HG02970 (cell line): ENCODE measurements around the gene SH3RF1.
"Not testable (repeated sequence)": the region's sequence is repeated elsewhere in the genome, so short reads cannot be mapped to it uniquely, and the experiment has no call there.

Experiments
- ATAC-seq: cut with Tn5 transposase; IDR thresholded peaks from one replicate; pipeline ENCODE4 v1.9.1; 2021; ENCODE audit warnings: mild to moderate bottlenecking, moderate library complexity, moderate number of reproducible peaks; ENCODE audit not compliant: unreplicated experiment, low FRiP score

Gene SH3RF1

DNA sequence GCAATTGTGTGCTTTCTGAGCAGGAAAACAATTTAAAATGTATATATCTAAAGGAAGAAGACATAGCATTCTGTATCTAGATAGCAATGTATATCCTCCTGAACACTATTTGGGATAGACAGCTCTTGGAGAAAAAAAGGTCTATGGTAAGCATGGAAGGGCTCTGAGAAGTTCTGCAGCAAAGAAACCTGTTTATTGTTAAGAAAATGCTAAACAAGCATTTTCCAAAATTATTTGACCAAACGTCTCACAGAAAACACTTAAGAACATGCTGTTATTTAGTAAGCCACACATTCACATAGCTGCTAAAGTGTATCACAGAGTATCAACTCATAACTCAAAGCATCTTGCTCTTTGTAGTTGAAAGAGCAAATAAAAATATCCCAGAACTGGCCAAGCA, 67.9 kb downstream of the SH3RF1 start:
- no peak for ATAC-seq

DNA sequence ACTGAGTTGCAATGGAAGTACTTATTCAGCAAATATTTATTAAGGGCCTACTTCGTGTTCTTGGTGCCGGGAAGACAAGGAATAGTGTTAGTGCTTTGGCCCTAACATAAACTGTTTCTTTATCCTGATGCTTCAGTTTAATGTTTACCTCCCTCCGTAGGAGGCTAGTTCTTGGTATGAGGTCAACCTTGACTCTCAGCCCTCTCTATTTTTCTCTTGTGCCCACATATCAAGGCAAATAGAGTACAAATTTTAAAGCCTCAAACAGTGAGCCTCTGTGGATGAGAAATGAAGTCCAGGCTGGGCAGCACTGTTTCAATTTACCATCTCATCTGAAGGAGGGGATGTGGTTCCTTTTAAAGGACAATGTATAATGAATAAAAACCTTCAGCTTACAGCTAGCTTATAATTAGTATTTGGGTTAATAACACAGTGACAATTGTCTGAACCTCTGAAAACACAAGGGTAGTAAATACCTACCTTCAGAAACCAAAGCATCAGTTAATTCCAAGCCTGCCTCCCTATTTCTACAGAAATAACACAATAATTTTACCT, 68.5 kb downstream of the SH3RF1 start:
- ATAC-seq = no peak

DNA sequence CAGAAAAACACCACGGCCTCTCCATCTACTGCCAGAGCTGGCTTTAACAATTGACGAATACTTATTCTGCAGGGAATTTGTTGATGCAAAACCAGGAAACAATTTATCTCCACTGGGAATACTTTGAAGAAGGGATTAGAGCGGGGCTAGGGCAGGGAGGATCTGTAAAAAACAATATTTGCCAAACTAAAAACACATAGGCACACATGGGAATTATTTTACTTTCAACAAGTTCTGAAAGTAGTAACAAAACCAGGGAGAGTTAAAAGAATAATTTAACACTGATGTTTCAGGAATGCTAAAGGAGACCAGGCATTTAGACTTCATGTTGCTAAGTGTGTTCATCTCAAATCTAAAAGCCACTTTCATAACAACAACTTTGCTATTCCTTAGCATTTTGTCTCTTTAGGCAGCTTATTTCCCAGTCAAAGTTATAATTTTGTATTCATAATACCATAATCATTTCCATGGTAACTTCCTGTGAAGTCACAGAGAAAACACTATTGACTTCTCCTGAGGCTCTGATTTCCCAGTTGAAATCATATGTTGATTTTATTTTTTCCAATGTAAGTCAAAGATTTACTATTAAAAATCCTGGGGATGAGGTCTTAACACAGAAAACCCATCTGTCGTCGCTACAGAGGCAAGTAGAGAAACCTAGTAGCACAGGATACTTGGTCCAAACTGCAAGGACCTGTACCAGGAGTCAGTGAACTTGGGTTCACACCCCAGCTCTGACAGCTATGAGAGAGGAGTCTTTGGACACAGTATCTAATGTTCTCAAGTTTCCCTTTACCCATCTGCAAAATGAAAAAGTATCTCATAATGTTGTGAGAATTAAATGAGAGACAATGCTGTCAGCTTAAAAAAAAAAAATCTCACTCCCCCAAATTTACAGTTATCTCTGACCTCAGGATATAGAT, 69.3 kb downstream of the SH3RF1 start:
- ATAC-seq = no peak

DNA sequence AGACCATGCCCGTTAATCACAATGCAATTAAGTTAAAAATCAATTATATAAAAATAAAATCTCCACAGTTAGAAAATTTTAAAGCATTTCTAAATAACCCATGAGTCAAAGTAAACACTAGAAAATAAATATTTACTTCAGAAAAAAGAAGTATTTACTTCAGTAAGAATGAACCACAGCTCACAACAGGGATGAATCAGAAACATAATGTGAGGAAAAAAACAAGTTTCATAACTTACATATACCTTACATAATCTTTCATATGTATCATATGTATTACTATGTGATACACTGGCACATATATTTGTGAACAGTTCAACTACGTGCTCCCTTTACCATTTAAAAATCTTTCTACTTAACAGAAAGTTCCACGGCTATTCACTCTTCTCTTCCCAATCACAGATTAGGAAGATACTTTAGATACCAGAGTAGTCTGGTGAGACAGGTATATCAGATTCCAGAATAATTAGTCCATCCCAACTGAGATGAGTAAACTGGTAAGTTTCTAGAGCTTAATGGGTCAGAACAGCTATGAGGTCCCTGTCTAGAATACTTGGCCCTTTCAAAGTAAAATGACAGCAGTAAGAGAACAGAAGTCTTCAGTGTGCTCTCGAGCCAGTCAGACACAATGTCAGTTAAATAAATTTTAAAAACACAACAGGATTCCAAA, 70.3 kb downstream of the SH3RF1 start:
- ATAC-seq = no peak

DNA sequence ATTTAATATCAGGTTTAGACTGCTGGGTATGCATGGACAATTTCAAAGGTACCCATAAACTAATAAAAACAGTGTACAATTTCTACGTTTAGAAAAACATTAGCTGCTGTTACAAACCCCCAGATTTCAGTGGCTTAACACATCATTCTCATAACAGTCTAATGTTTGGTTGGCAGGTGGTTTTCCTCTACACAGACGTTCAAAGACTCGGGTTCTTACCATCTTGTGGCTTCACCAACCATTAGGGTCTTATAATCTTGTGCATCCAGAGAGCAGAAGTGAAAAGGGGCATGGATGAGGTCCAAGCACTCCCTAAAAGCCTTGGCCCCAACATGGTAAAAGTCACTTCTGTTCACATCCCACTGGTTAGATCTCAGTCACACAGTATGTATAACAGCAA, 71.6 kb downstream of the SH3RF1 start:
- no peak for ATAC-seq

DNA sequence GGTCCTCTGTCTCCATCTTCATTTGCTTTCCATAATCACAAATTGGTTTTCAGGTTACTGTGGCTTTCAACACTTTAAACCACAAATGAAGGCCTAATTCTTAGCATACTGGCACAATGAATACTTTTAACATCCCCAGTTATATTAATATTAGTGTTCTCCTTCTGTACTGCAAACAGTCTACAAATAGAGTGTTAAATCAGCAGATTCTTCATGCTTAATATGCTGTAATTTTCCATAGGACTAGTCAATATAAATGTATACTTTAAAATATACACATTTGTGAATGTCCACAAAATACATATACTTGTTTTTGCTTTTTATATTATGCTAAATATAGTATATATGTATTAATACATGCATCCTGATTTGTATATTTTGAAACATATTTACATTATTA, 72.6 kb downstream of the SH3RF1 start:
- no peak for ATAC-seq

DNA sequence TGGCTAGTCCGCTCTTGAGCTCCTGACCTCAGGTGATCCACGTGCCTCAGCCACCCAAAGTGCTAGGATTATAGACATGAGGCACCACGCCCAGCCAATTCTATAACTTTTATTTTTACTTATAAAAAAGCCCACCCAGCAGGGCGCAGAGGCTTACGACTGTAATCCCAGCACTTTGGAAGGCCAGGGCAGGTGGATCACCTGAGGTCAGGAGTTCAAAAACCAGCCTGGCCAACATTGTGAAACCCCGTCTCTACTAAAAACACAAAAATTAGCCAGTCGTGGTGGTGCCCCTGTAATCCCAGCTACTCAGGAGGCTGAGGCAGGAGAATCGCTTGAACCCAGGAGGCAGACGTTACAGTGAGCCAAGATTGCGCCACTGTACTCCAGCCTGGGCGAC, 73.5 kb downstream of the SH3RF1 start:
- not testable (repeated sequence) for ATAC-seq

DNA sequence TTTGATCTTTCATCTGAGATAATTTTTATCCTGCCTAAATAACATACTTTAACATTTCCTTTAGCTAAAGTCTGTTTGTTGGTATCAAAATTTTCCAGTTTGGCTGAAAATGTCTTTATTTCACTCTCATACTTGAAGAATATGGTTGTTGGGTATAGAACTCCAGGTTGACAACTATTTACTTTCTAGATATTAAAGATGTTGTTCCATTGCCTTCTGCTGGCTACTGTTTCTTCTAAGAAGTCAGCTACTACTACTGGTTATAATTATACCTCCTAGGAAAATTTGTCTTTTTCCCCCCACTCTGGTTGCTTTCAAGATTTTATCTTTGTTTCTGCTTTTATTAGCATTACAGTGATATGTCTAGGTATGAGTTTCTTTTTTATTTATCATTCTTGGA, 75.7 kb downstream of the SH3RF1 start:
- no peak for ATAC-seq

DNA sequence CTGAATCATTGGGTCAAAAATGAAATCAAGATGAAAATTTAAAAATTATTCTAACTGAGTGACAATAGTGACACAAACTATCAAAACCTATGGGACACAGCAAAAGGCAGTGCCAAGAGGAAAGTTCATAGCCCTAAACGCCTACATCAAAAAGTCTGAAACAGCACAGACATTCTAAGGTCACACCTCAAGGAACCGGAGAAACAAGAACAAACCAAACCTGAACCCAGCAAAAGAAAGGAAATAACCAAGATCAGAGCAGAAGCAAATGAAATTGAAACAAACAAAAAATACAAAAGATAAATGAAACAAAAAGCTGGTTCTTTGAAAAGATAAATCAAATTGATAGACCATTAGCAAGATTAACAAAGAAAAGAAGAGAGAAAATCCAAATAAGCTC, 80.8 kb downstream of the SH3RF1 start:
- not testable (repeated sequence) for ATAC-seq

DNA sequence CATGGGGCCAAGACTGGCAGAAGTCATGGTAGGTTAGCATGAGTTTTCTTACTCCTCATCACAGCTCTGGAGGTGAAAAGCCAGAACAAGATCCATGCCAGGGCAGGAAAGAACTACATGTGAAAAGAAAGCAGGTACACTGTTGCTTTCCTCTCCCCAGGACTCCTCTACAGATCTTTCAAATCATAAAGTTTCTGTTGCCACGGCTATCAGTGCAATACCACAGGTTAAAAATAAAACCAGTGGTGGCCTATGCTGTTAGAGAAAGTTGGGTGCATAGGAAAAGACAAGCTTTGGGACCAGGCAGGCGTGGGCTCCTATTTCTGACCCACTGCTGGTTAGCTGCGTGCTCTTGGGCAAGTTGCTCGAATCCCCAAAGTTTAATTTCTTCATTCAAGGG, 81.4 kb downstream of the SH3RF1 start:
- ATAC-seq = peak; percentile 63

DNA sequence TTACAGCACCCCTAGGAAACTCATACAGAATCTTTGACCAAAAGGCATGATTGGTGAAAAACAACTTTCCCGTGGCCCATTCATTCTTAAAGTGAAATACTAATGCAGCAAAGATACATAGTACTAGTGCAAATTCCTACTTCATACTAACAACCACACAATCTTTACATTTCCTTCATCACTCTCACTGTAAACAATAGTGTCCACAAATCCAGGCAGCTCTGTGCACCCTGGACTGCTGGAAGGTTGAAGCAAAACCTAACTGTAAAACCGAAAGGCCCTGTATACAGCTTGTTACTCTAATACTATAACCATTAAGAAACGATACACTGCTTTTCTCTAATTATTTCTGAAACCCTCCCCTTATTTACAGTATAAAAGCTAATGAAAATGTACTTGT, 82.6 kb downstream of the SH3RF1 start:
- ATAC-seq = no peak

DNA sequence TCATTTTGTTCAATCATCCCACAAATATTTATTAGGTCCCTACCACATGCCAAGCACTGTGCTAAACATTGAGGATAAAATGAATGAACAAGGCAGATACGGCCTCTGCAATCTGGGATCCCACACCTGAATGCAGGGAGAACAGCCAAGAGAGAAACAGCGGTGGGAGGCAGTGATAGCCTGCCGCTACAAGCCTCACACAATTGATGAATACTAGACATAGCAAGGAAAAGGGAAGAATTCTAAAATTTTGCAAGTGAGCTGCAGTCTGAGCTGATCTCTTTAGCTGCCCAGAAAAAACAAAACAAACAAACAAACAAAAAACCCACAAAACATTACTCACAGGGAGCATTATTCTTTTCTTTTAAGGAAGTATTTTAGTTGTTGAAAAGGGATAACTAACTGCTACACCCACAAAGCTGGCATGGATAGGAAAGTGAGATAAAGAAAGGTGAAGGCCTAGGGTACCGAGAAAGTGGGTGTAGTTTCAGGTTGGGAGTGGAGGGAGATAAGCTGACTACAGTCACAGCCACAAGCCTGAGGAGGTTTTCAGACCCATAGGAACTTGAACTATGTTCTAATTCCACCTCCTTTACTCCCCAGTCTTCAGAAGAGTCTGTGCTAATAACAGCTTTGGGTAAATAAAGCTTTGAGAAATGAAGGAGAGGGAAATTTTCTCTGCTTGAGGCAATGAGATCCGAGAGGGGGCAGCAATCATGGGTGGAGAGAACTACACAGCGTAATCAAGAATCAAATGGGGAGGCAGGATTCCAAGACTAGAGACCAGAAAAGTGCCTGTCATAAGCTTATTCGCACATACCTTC, 85.4 kb downstream of the SH3RF1 start:
- no peak for ATAC-seq

DNA sequence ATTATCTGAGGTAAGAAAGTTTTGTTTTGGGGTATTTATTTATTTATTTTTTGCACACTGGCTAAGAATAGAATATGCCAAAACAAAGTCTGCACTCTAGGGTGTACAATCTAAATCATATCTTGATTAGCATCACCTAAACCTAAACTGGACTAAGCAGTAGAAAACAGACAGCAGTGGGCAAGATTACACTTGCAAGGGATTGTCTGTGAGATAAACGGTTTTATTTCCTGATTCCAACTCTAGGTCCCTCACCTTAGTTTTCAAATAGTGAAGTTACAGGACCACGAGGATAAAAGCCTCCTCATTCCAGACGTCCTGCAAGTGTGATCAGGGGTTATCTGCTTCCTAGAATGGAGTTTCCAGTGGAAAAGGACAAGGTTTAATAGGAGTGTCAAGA, 86.1 kb downstream of the SH3RF1 start:
- no peak for ATAC-seq

DNA sequence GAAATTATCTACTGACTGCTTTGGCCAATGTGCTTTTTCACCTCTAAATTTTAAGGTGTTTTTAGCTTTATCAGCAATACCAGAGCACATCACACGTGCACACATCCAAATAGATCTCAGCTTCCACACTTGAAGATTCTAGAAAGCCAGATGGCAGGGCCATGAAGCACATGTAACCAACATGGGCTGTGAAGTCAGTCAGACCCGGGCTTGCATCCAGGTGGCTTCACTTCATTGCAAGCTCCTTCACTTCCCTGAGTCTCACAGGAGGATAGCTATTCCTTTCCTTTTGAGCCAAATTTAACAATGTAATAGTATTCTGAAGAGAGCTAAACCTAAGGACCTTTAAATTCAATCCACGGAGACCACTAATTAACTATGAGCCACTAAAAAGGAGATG, 86.5 kb downstream of the SH3RF1 start:
- ATAC-seq = no peak

DNA sequence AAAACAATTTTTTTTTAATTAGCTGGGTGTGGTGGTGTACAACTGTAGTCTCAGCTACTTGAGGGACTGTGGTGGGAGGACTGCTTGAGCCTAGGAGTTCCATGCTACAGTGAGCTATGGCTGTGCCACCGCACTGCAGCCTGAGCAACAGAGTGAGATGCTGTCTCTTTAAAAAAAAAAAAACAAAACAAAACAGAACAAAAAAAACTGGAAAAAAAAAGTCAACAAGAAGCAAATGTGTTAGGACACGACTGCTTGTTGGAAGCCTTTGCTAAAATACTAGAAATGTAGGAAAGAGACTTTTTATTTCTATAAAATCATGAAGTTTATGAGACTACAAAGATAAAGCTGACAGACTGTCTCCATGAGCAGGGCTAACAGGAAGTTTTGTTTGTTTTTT, 87.2 kb downstream of the SH3RF1 start:
- no peak for ATAC-seq

DNA sequence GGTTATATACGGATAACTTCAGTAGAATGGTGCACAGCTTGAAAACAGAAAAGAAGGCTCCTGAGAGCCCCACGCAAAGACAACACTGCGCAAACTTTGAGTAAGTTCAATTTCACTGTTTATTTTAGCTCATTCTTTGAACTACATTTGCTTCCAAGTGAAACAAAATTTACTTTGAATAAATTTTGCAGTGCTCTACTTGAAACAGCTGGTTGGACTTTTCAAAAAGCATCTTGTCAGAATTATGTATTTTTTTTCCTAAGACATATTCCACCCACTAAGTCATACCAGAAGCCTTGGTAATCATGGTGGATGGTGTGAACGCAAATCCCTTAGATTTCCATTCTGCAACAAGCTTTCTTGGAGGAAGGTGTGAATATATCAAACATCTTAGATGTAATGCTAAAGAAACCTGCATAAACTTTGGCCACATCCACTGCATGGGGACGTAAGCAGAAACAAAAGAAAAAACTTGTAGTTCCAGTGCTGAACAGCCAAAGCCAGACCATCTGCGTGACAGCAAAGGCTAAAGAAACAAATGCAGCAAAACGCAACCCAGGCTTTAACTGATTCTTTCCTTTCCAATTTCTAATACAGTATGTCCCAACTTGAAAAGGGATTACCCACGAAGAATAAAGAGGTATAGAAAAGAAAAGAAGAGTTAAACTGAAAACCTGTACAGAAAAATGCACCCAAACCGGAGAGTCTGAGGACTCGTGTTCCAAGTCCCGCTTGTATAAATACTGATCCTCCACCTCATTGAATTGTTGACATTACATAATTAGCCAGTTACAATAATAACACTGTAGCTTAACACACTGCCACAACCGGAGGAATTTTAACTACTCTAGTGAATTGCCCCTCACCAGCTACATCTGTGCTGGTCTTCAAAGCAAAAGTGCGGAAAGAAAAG, 90.9 kb downstream of the SH3RF1 start:
- no peak for ATAC-seq

DNA sequence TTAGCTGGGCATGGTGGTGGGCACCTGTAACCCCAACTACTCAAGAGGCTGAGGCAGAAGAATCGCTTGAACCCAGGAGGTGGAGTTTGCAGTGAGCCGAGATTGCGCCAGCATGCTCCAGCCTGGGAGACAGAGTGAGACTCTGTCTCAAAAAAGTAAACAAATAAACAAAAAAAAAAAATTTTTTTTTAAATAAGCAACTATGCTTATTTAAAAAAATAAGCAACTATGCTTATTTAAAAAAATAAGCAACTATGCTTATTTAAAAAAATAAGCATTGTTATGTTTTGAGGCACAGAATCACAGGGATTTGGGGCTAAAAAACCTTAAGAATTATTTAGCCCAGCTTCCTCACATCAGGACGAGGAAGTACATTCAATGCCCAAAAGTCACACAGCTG, 92.7 kb downstream of the SH3RF1 start:
- not testable (repeated sequence) for ATAC-seq

DNA sequence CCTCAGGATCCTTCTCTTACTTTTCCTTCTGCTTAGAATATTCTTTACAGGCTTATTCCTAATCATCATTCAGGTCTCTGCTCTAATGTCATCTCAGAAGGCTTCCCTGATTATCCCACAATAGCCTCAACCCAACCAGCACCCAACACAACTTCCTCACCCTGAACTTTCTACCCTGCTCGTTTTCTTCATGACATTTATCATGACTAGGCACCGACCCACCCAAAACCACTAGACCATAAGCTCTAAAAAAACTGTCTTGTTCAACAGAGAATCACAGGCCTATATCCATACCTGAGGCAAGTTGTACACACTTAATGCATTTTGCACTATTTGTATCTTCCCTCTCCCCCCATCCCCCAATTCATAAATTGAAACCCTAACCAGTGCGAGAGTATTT, 95.3 kb downstream of the SH3RF1 start:
- ATAC-seq = no peak

DNA sequence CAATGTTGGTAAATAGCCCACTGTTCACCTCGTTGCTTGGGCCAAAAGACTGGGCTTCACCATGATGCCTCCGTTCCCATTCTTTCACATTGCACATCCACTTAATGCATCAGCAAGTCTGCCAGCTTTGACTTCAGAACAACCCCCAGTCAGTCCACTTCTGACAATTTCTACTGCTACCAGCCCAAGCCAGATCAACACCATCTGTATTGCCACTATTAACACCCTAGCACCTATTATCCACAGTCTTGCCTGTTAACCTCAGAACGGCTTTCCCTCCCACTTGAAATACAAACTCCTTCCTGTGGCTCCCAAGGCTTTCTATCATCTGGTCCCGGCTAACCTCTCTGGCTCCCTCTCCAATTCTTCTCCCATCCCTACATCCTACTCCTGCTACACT, 95.7 kb downstream of the SH3RF1 start:
- no peak for ATAC-seq

DNA sequence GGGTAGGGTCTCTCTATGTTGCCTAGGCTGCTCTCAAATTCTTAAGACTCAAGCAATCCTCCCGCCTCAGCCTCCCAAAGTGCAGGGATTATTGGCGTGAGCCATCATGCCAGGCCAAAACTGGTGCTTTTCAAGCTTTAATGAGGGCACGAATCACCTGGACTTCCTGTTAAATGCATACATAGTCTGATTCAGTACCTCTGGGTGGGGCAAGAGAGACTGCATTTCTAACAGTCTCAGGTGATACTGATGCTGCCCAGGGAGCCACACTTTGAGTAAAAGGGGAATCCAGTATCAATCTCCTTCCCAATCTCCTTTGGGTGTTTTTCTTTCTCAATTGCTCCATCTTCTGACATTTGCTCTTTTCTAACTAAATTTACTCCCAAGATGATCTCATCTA, 96.5 kb downstream of the SH3RF1 start:
- ATAC-seq = no peak
